Measurements from ENCODE around the gene PGAM2. TPM values are rescaled to one million over a fixed set of nuclear protein-coding genes. Genes with fewer than 3 reads are reported as not detected.
"Not testable (repeated sequence)": the region's sequence is repeated elsewhere in the genome, so short reads cannot be mapped to it uniquely, and the experiment has no call there.

The PGAM2 gene
- total RNA-seq, 2 donors from 2014 or later, result 1.2 to 1.7 TPM

GRCh38 chr7:44018857-44019807, 46.2 kb downstream of the PGAM2 start:
- ATAC-seq (replicated peaks in 1 of 2), result peak; percentile 85 to 88
- Mint-ChIP-seq H3K27ac (peak overlapping the region; percentile 86), H3K4me1 (ENCODE audit: low read depth) (peaks cover 33% of the 10 kb centered on the region), H3K4me3 (peak overlapping the region; percentile 85 to 89)
- H3K9me3 Mint-ChIP-seq; H3K36me3 Mint-ChIP-seq (ENCODE audit: insufficient read depth in 2 of 2); H3K27me3 Mint-ChIP-seq (ENCODE audit: low read depth): not testable (repeated sequence)
- peak; percentile 99 for DNase-seq

GRCh38 chr7:44015090-44015489, 50.3 kb downstream of the PGAM2 start:
- not testable (repeated sequence) for H3K9me3 Mint-ChIP-seq; ATAC-seq (replicated peaks in 1 of 2); H3K4me3 Mint-ChIP-seq; H3K36me3 Mint-ChIP-seq (ENCODE audit: insufficient read depth in 2 of 2); H3K4me1 Mint-ChIP-seq (ENCODE audit: low read depth); H3K27me3 Mint-ChIP-seq (ENCODE audit: low read depth); DNase-seq; H3K27ac Mint-ChIP-seq

Other genes starting within 250 kb of the PGAM2 start
- gene MRPS24, start 196.1 kb downstream of the PGAM2 start, total RNA-seq, result 100 to 1,000 TPM in 1 of 2 donors, 10 to 100 TPM in 1; 82.7 to 100 TPM
- gene URGCP, start 159.0 kb downstream of the PGAM2 start, total RNA-seq, result 10 to 100 TPM; 34.4 to 36.8 TPM
- gene UBE2D4, start 139.1 kb downstream of the PGAM2 start, total RNA-seq, result 1 to 10 TPM; 6.7 to 9.0 TPM
- gene SPDYE1, start 67.7 kb downstream of the PGAM2 start, total RNA-seq, result not detected
- gene DBNL, start 20.9 kb downstream of the PGAM2 start, total RNA-seq, result 10 to 100 TPM; 57.8 to 58.8 TPM
- gene POLM, start 17.0 kb upstream of the PGAM2 start, total RNA-seq, result 10 to 100 TPM; 40.2 to 46.0 TPM
- 10 to 100 TPM; 18.1 to 18.4 TPM for gene AEBP1, start 38.8 kb upstream of the PGAM2 start, total RNA-seq
- gene POLD2, start 58.0 kb upstream of the PGAM2 start, total RNA-seq, result 100 to 1,000 TPM; 101 to 138 TPM
- not detected for gene MYL7, start 75.8 kb upstream of the PGAM2 start, total RNA-seq
- gene GCK, start 123.9 kb upstream of the PGAM2 start, total RNA-seq, result 1 to 10 TPM in 1 of 2 donors, under 1 TPM in 1; 0.67 to 1.3 TPM
- 10 to 100 TPM; 66.0 to 72.3 TPM for gene YKT6, start 135.4 kb upstream of the PGAM2 start, total RNA-seq